Stomach (tissue), 9 donors: Measurements from ENCODE around the gene CCDC85A. TPM values are rescaled to one million over a fixed set of nuclear protein-coding genes. Genes with fewer than 3 reads are reported as not detected.

ENCODE experiments used
- DNase-seq, 2 donors: peaks; one replicate each; pipeline versions ENCODE4 v3.0.0 to v3.0.0-alpha.2; 2013 to 2019
- H3K27ac ChIP-seq, 5 donors: fragments of 200-600 bp in 4 of 5; sonication (generic) in 4 of 5; one replicate each; pipeline ENCODE4 v1.5.1; 2013 to 2019; ENCODE audit warnings: mild to moderate bottlenecking in 1 of 5, moderate library complexity in 1 of 5
- H3K27me3 ChIP-seq, 3 donors: fragments of 200-600 bp; sonication (generic); one replicate each; pipeline ENCODE4 v1.5.1; 2017 to 2019; ENCODE audit warnings: mixed run types in 1 of 3
- H3K36me3 ChIP-seq, 4 donors: fragments of 200-600 bp; sonication (generic); 1 replicate in 3 of 4; 2 replicates in 1 of 4; pipeline ENCODE4 v1.5.1; 2016 to 2019
- H3K4me1 ChIP-seq, 4 donors: fragments of 200-600 bp; sonication (generic); one replicate each; pipeline ENCODE4 v1.5.1; 2016 to 2019
- H3K4me3 ChIP-seq, 4 donors: fragments of 200-600 bp; sonication (generic) in 3 of 4; one replicate each; pipeline ENCODE4 v1.5.1; 2016 to 2019; ENCODE audit warnings: mild to moderate bottlenecking in 1 of 4
- H3K9me3 ChIP-seq, 4 donors: fragments of 200-600 bp; sonication (generic); one replicate each; pipeline ENCODE4 v1.5.1; 2016 to 2019
- EP300 ChIP-seq: sonication (generic); formaldehyde crosslinking; IDR thresholded peaks from one replicate; pipeline ENCODE4 v1.6.1; 2017; ENCODE audit warnings: antibody characterized with exemption
- POLR2A ChIP-seq, 4 donors: fragments of 450-650 bp; IDR thresholded peaks; one replicate each; pipeline ENCODE4 v1.6.1; 2016; ENCODE audit warnings: antibody characterized with exemption in 4 of 4, control low read depth in 2 of 4, mild to moderate bottlenecking in 1 of 4, moderate library complexity in 1 of 4
- POLR2AphosphoS5 ChIP-seq, 3 donors: sonication (generic); formaldehyde crosslinking; IDR thresholded peaks; one replicate each; pipeline ENCODE4 v1.6.1; 2016; ENCODE audit warnings: antibody characterized with exemption in 3 of 3
- WGBS, 5 donors: extraction: QIAGEN DNeasy Blood & Tissue Kit in 3 of 5; methylation state at CpG; one replicate each; pipeline versions ENCODE4 v1.1.5 to v1.1.7; 2013 to 2018; 5-methylcytosine and 5-hydroxymethylcytosine counted together
- intact Hi-C: fragments of 100-400 bp; cut with DNase I; formaldehyde crosslinking; loops from one replicate; pipeline ENCODE4 v1.15.1; 2023; ENCODE audit warnings: low total_unique reads
- polyA plus RNA-seq, 3 donors: library from polyadenylated mRNA; stranded (reverse); fragments of 200-250 nt; gene quantifications; one replicate each; pipeline ENCODE4 v1.2.3, GENCODE V29; 2013
- total RNA-seq, 5 donors: library from RNA; depleted of rRNA; stranded (reverse); fragments of >200 nt; gene quantifications; one replicate each; pipeline versions ENCODE4 v1.1.0 to v1.2.3, GENCODE V29; 2014 to 2016
- TF ChIP-seq, protein P1 (sequence below), 7 experiments: fragments of 450-650 bp in 4 of 7; fragments of 200-600 bp in 3 of 7; sonication (generic) in 3 of 7; IDR thresholded peaks; one replicate each; pipeline ENCODE4 v1.5.1; 2016 to 2019; ENCODE audit warnings: antibody characterized with exemption in 7 of 7, control low read depth in 2 of 7, mild to moderate bottlenecking in 1 of 7
- donor health status: healthy with polysubstance abuse.
- donor health status: Bipolar disorder and iron deficiency.
- donor health status: healthy.

The CCDC85A gene
- total and polyA plus RNA-seq, 8 donors: 0.10 to 6.4 (median 3.2) TPM; not detected in 1

DNA sequence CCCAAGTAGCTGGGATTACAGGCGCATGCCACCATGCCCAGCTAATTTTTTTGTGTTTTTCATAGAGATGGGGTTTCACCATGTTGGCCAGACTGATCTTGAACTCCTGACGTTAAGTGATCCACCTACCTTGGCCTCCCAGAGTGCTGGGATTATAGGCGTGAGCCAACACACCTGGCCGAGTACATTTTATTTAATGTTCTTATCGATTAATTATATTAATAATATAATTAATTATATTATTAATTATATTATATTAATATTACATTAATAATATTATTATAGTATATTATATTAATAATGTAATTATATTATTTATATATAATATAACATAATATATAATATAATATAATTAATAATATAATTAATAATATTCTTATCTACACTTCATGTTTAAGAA is 101.4 kb downstream of the CCDC85A start:
- DNase-seq: no peak
- TF ChIP-seq, protein P1, sequence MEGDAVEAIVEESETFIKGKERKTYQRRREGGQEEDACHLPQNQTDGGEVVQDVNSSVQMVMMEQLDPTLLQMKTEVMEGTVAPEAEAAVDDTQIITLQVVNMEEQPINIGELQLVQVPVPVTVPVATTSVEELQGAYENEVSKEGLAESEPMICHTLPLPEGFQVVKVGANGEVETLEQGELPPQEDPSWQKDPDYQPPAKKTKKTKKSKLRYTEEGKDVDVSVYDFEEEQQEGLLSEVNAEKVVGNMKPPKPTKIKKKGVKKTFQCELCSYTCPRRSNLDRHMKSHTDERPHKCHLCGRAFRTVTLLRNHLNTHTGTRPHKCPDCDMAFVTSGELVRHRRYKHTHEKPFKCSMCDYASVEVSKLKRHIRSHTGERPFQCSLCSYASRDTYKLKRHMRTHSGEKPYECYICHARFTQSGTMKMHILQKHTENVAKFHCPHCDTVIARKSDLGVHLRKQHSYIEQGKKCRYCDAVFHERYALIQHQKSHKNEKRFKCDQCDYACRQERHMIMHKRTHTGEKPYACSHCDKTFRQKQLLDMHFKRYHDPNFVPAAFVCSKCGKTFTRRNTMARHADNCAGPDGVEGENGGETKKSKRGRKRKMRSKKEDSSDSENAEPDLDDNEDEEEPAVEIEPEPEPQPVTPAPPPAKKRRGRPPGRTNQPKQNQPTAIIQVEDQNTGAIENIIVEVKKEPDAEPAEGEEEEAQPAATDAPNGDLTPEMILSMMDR (IDR thresholded peaks at IDR 0.05): no peak
- TF ChIP-seq EP300: no peak
- no peak for TF ChIP-seq POLR2AphosphoS5 (IDR thresholded peaks at IDR 0.05)
- TF ChIP-seq POLR2A (IDR thresholded peaks at IDR 0.05): no peak
- H3K4me1 ChIP-seq: no peaks in the 10 kb centered on the region
- no peaks in the 10 kb centered on the region for H3K36me3 ChIP-seq
- intact Hi-C loops: no loop called here
- no peak overlapping the region for H3K27ac ChIP-seq
- H3K9me3 ChIP-seq: peaks cover 0 to 4% (median 0%) of the 10 kb centered on the region in 4 donors
- WGBS, 5 donors: 95 to 97% (median 96%) methylated on average over 5 of the region's 5 CpGs
- no peak overlapping the region for H3K4me3 ChIP-seq
- H3K27me3 ChIP-seq: no peaks in the 10 kb centered on the region

DNA sequence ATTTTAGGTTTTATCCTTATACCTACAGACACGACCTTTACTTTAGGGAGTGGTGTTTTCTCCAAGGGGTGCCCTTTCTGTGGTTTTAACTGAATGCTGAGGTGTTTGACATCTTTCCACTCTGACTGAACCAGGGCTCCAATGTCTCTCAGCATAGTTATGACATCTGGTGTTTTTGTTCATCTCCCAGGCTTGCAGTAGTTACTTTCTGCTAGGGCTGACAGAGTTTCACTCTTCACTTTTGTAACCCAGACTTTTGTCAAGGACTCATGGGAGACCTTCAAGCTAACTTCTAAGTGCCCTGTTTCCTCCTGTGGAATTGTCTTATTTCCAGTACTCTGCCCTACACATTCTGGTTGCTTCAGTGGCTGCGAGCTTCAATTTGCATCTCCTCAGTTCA is 103.1 kb downstream of the CCDC85A start:
- TF ChIP-seq EP300 (no peak), POLR2AphosphoS5 (IDR thresholded peaks at IDR 0.05) (no peak), POLR2A (IDR thresholded peaks at IDR 0.05) (no peak)
- TF ChIP-seq, protein P1 (IDR thresholded peaks at IDR 0.05): no peak
- Histone ChIP-seq H3K27me3 (no peaks in the 10 kb centered on the region), H3K4me1 (no peaks in the 10 kb centered on the region), H3K36me3 (no peaks in the 10 kb centered on the region), H3K27ac (no peak overlapping the region), H3K4me3 (no peak overlapping the region), H3K9me3 (peaks cover 0 to 4% (median 0%) of the 10 kb centered on the region in 4 donors)
- no peak for DNase-seq
- WGBS, 5 donors: 76 to 89% (median 84%) methylated on average over 2 of the region's 2 CpGs
- intact Hi-C loops: no loop called here

DNA sequence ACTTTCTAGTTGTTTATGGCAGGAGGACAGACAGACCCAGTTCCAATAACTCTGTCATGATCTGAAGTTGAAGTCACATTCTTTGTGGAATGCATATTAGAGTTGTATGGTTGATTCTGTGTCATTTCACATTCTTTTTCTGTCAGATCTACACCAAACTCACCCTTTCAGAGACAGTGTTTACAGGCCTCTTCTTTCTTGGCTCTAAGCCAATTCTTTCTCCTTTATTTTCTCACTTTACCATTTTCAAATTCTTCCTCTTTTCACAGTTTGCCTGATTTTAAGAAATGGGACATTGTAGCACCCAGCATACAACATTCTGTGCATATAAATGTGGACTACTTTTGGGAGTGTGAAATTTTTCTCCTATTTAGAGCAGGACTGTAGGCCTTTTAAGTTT is 103.7 kb downstream of the CCDC85A start:
- TF ChIP-seq EP300 (no peak), POLR2A (IDR thresholded peaks at IDR 0.05) (no peak), POLR2AphosphoS5 (IDR thresholded peaks at IDR 0.05) (no peak)
- TF ChIP-seq, protein P1 (IDR thresholded peaks at IDR 0.05): no peak
- intact Hi-C loops: no loop called here
- Histone ChIP-seq H3K4me1 (no peaks in the 10 kb centered on the region), H3K9me3 (peaks cover 0 to 4% (median 0%) of the 10 kb centered on the region in 4 donors), H3K36me3 (no peaks in the 10 kb centered on the region), H3K27ac (no peak overlapping the region), H3K27me3 (no peaks in the 10 kb centered on the region), H3K4me3 (no peak overlapping the region)
- DNase-seq: no peak

DNA sequence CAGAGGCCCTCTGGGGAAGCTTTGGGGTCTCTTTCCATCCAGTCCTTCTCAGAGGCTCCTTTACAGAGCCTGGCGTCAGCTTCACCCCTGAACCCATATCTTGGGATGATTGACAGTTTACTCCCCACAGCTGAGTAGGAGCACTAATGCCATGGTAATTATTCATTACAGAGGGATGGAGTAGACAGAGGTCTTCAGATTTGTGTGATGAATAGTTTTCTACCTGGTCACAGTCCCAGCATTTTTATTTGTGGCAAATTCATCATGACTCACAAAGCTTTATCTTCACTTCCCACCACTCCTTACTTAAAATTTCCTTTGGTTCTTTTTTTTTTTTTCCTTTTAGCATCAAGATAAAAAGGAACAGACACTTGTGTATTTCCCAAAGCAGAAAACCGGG is 104.2 kb downstream of the CCDC85A start:
- Histone ChIP-seq H3K27ac (no peak overlapping the region), H3K27me3 (no peaks in the 10 kb centered on the region), H3K4me1 (no peaks in the 10 kb centered on the region), H3K4me3 (no peak overlapping the region), H3K9me3 (peaks cover 0 to 4% (median 0%) of the 10 kb centered on the region in 4 donors), H3K36me3 (no peaks in the 10 kb centered on the region)
- WGBS, 5 donors: 55 to 80% (median 71%) methylated on average over 2 of the region's 2 CpGs
- no peak for TF ChIP-seq EP300
- TF ChIP-seq POLR2AphosphoS5 (IDR thresholded peaks at IDR 0.05): no peak
- no peak for TF ChIP-seq POLR2A (IDR thresholded peaks at IDR 0.05)
- TF ChIP-seq, protein P1 (IDR thresholded peaks at IDR 0.05): no peak
- intact Hi-C loops: no loop called here
- DNase-seq: no peak
